DOHH2 (cell line): ENCODE results near the gene LYSMD4.

Experiments used
- CTCF ChIP-seq: fragments of 200-600 bp; sonication (generic); IDR thresholded peaks from one replicate; pipeline ENCODE4 v1.5.1; 2014; ENCODE audit warnings: antibody characterized with exemption, mild to moderate bottlenecking, low read depth, low read length; ENCODE audit not compliant: poor library complexity, severe bottlenecking
- EZH2phosphoT487 ChIP-seq: fragments of 200-600 bp; sonication (generic); IDR thresholded peaks from 2 replicates; pipeline ENCODE4 v1.6.1; 2017; ENCODE audit warnings: borderline replicate concordance, mild to moderate bottlenecking, antibody characterized with exemption, low read length, moderate library complexity, mixed read lengths

DNA sequence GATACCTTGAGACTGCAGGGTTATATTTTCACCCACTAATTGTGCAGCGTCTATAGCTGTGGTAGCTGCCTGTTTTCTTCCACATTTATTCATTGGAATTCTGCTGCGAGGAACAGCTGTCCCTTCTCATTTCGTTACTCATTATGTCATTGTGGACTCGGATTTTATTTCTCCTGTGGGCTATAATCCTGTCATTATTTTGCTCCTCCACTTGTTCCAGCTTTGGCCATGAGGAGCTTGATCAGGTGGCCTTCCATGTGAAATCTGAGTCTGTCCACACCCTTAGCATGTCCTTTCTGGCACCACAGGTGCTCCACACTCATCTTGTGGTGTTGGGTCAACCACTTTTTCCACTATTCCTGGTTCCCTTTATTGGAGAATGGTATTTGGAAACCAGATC is 14.8 kb downstream of the LYSMD4 start:
- no peak for TF ChIP-seq CTCF
- TF ChIP-seq EZH2phosphoT487 = no peak
